ENCODE measurements around the gene BMP8B. TPM values are rescaled to one million over a fixed set of nuclear protein-coding genes. Genes with fewer than 3 reads are reported as not detected.
"Not testable (repeated sequence)": the region's sequence is repeated elsewhere in the genome, so short reads cannot be mapped to it uniquely, and the experiment has no call there.

BMP8B gene
- total and polyA plus RNA-seq, 2 experiments from 2014 or later = 3.1 to 7.6 TPM

DNA sequence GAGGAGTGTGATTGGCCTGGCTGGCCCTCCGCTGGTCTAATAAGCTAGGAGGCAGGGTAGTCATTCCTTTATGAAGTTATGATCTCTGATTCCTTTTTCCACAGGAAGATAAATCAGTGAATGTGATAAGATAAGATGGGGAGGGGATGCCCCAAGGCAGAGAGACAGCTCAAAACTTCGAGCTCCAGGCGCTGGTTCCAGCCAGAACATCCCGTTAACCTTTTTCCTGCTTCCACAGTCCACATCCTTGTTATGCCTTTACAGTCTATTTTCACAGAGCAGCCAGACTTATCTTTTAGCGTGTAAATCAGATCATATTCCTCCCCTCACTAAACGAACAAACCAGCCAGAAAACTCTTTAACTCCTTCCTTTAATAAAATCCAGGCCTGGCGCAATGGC is 38.5 kb upstream of the BMP8B start:
- Histone ChIP-seq H3K79me2 (no peaks in the 10 kb centered on the region), H3K36me3 (replicated peaks; ENCODE audit: insufficient read depth, low read depth) (no peaks in the 10 kb centered on the region), H2AFZ (no peak overlapping the region), H3K27me3 (no peaks in the 10 kb centered on the region), H3K4me2 (peak overlapping the region; percentile 10), H3K4me3 (no peak overlapping the region), H3K4me1 (ENCODE audit: insufficient read depth) (peaks cover 25% of the 10 kb centered on the region), H3K27ac (peak overlapping the region; percentile 60), H3K9me3 (ENCODE audit: low read depth) (no peaks in the 10 kb centered on the region), H4K20me1 (ENCODE audit: insufficient read depth, poor library complexity, severe bottlenecking) (no peaks in the 10 kb centered on the region), H3K9me2 (replicated peaks; ENCODE audit: insufficient read depth) (no peaks in the 10 kb centered on the region)
- TF ChIP-seq, protein P1, sequence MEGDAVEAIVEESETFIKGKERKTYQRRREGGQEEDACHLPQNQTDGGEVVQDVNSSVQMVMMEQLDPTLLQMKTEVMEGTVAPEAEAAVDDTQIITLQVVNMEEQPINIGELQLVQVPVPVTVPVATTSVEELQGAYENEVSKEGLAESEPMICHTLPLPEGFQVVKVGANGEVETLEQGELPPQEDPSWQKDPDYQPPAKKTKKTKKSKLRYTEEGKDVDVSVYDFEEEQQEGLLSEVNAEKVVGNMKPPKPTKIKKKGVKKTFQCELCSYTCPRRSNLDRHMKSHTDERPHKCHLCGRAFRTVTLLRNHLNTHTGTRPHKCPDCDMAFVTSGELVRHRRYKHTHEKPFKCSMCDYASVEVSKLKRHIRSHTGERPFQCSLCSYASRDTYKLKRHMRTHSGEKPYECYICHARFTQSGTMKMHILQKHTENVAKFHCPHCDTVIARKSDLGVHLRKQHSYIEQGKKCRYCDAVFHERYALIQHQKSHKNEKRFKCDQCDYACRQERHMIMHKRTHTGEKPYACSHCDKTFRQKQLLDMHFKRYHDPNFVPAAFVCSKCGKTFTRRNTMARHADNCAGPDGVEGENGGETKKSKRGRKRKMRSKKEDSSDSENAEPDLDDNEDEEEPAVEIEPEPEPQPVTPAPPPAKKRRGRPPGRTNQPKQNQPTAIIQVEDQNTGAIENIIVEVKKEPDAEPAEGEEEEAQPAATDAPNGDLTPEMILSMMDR (IDR thresholded peaks at IDR 0.05; ENCODE audit: poor library complexity) = no peak
- WGBS (ENCODE audit: low lambda C conversion rate, missing lambda C conversion rate) = 45% methylated on average over 7 of the region's 7 CpGs
- peak; percentile 30 for DNase-seq (ENCODE audit: low spot score)

DNA sequence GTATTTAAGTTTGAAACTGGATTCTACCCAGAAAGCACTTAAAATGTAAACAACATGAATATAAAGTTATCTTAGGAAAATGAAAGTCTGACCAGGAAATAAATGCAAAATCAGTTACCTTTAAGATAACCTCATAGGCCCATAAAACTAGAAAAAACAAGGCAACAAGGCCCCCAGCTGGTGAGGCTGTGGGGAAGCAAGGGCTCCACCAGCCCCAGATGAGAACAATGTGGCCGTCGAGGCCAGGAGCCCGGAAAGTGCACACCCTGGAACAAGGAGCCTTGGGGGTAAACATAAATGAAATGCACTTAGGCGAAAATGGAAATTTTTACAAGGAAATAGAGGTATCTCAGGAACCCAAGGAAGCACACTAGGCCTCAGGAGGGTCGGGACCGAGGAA is 37.9 kb upstream of the BMP8B start:
- H3K27me3 ChIP-seq = no peaks in the 10 kb centered on the region
- H3K36me3 ChIP-seq (replicated peaks; ENCODE audit: insufficient read depth, low read depth) = no peaks in the 10 kb centered on the region
- H3K4me3 ChIP-seq = no peak overlapping the region
- DNase-seq (ENCODE audit: low spot score) = no peak
- WGBS (ENCODE audit: low lambda C conversion rate, missing lambda C conversion rate) = 64% methylated on average over 6 of the region's 6 CpGs
- no peaks in the 10 kb centered on the region for H3K79me2 ChIP-seq
- no peaks in the 10 kb centered on the region for H4K20me1 ChIP-seq (ENCODE audit: insufficient read depth, poor library complexity, severe bottlenecking)
- H3K9me2 ChIP-seq (replicated peaks; ENCODE audit: insufficient read depth) = no peaks in the 10 kb centered on the region
- TF ChIP-seq EZH2phosphoT487 (IDR thresholded peaks at IDR 0.05; ENCODE audit: low read depth, severe bottlenecking, unreplicated experiment) = no peak
- TF ChIP-seq, protein P1 (IDR thresholded peaks at IDR 0.05; ENCODE audit: poor library complexity) = peak; percentile 12
- no peaks in the 10 kb centered on the region for H3K9me3 ChIP-seq (ENCODE audit: low read depth)
- H3K4me2 ChIP-seq = peak overlapping the region; percentile 10
- peak overlapping the region; percentile 60 for H3K27ac ChIP-seq
- H3K4me1 ChIP-seq (ENCODE audit: insufficient read depth) = peaks cover 25% of the 10 kb centered on the region
- no peak overlapping the region for H2AFZ ChIP-seq

GRCh38 chr1:39825432-39825941 is 36.8 kb upstream of the BMP8B start:
- TF ChIP-seq, protein P1 (IDR thresholded peaks at IDR 0.05; ENCODE audit: poor library complexity) = no peak
- TF ChIP-seq EZH2phosphoT487 (IDR thresholded peaks at IDR 0.05; ENCODE audit: low read depth, severe bottlenecking, unreplicated experiment) (no peak), EZH2 (IDR thresholded peaks at IDR 0.05; ENCODE audit: borderline replicate concordance) (no peak)
- Histone ChIP-seq H3K9me3 (ENCODE audit: low read depth) (no peaks in the 10 kb centered on the region), H3K4me1 (ENCODE audit: insufficient read depth) (peaks cover 25% of the 10 kb centered on the region), H3K27me3 (no peaks in the 10 kb centered on the region), H3K9me2 (replicated peaks; ENCODE audit: insufficient read depth) (no peaks in the 10 kb centered on the region), H3K4me2 (no peak overlapping the region), H3K4me3 (no peak overlapping the region), H3K36me3 (replicated peaks; ENCODE audit: insufficient read depth, low read depth) (no peaks in the 10 kb centered on the region), H3K79me2 (no peaks in the 10 kb centered on the region), H2AFZ (no peak overlapping the region), H3K27ac (peak overlapping the region; percentile 60), H4K20me1 (ENCODE audit: insufficient read depth, poor library complexity, severe bottlenecking) (no peaks in the 10 kb centered on the region)
- WGBS (ENCODE audit: low lambda C conversion rate, missing lambda C conversion rate) = 69% methylated on average over 7 of the region's 7 CpGs
- peak; percentile 42 for DNase-seq (ENCODE audit: low spot score)

- H3K4me2 ChIP-seq; DNase-seq (ENCODE audit: low spot score); H3K79me2 ChIP-seq; H3K4me3 ChIP-seq; H4K20me1 ChIP-seq (ENCODE audit: insufficient read depth, poor library complexity, severe bottlenecking); H3K9me2 ChIP-seq (replicated peaks; ENCODE audit: insufficient read depth); H3K9me3 ChIP-seq (ENCODE audit: low read depth); H3K27ac ChIP-seq; H3K27me3 ChIP-seq; H3K36me3 ChIP-seq (replicated peaks; ENCODE audit: insufficient read depth, low read depth); H2AFZ ChIP-seq: not testable (repeated sequence)
- H3K4me1 ChIP-seq (ENCODE audit: insufficient read depth) = peaks cover 25% of the 10 kb centered on the region
- 96% methylated on average over 3 of the region's 3 CpGs for WGBS (ENCODE audit: low lambda C conversion rate, missing lambda C conversion rate)
Measured at GRCh38 chr1:39823450-39823849, 34.8 kb upstream of the BMP8B start.

Data from hepatocyte (in vitro differentiated cells).